PC-9 (cell line): ENCODE results near the gene BSPRY.

Experiments used
- EZH2 ChIP-seq: fragments of 200-600 bp; sonication (generic); IDR thresholded peaks from 2 replicates; pipeline ENCODE4 v1.8.0; 2017; ENCODE audit warnings: antibody characterized with exemption, low read depth
- TF ChIP-seq, protein P1 (sequence below): fragments of 200-600 bp; sonication (generic); conservative IDR thresholded peaks from 2 replicates; pipeline ENCODE4 v1.6.1; 2017; ENCODE audit warnings: mixed run types, antibody characterized with exemption, mild to moderate bottlenecking, moderate library complexity

- TF ChIP-seq, protein P1, sequence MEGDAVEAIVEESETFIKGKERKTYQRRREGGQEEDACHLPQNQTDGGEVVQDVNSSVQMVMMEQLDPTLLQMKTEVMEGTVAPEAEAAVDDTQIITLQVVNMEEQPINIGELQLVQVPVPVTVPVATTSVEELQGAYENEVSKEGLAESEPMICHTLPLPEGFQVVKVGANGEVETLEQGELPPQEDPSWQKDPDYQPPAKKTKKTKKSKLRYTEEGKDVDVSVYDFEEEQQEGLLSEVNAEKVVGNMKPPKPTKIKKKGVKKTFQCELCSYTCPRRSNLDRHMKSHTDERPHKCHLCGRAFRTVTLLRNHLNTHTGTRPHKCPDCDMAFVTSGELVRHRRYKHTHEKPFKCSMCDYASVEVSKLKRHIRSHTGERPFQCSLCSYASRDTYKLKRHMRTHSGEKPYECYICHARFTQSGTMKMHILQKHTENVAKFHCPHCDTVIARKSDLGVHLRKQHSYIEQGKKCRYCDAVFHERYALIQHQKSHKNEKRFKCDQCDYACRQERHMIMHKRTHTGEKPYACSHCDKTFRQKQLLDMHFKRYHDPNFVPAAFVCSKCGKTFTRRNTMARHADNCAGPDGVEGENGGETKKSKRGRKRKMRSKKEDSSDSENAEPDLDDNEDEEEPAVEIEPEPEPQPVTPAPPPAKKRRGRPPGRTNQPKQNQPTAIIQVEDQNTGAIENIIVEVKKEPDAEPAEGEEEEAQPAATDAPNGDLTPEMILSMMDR = no peak
- TF ChIP-seq EZH2 = no peak
Measured at GRCh38 chr9:113348437-113348836, 904 bp upstream of the BSPRY start.
